ENCODE measurements around the gene KDF1. TPM values are rescaled to one million over a fixed set of nuclear protein-coding genes. Genes with fewer than 3 reads are reported as not detected.

The KDF1 gene
- total RNA-seq, 4 donors from 2014 or later, result 0.15 TPM; not detected in 3

DNA sequence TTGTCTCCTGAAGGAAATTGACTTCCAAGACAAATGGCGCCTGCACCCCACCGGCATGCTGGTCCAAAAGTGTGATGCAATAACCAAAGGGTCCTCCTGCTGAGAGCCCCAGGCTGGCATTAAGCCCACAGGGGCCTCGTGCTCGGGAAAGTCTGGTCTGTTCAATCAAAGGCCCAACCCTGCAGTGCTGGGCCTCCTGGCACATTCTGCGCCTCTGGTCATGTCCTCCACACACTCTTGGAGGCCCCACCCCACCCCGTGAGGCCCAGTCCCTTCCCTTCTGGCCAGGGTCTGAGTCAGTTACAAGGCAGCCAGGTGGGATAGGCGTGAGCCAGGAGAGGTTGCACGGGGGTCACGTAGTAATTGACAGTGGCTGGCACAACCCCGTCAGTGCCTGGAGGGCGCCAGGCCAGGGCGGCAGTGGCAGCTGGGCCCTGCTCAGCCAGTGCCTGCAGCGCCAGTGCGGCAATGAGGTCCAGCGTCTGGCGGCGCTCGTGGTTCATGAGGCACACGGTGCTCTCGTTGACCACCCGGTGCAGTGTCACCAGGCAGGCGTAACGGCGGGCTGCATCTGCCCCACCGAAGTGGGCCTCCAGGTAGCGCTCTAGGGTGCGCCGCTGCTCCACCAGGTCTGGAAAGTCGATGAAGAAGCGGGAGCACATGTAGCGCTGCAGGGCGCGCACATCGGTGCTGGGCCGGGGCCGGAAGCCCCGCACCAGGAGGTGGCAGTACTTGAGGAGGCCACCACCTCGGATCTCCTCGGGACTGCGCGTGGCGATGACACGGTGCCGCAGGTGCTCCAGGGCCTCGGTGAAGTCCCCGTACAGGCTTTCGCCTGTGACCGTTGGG is 45.6 kb upstream of the KDF1 start:
- Histone ChIP-seq H3K4me3 (no peak overlapping the region), H3K9me3 (no peaks in the 10 kb centered on the region), H3K27ac (no peak overlapping the region), H3K36me3 (no peaks in the 10 kb centered on the region), H3K4me1 (peaks cover 0 to 2% of the 10 kb centered on the region in 2 donors), H3K27me3 (no peaks in the 10 kb centered on the region)
- ATAC-seq (no peak), DNase-seq (no peak)
- no peak for TF ChIP-seq POLR2A (IDR thresholded peaks at IDR 0.05)
- TF ChIP-seq, protein P1, sequence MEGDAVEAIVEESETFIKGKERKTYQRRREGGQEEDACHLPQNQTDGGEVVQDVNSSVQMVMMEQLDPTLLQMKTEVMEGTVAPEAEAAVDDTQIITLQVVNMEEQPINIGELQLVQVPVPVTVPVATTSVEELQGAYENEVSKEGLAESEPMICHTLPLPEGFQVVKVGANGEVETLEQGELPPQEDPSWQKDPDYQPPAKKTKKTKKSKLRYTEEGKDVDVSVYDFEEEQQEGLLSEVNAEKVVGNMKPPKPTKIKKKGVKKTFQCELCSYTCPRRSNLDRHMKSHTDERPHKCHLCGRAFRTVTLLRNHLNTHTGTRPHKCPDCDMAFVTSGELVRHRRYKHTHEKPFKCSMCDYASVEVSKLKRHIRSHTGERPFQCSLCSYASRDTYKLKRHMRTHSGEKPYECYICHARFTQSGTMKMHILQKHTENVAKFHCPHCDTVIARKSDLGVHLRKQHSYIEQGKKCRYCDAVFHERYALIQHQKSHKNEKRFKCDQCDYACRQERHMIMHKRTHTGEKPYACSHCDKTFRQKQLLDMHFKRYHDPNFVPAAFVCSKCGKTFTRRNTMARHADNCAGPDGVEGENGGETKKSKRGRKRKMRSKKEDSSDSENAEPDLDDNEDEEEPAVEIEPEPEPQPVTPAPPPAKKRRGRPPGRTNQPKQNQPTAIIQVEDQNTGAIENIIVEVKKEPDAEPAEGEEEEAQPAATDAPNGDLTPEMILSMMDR (IDR thresholded peaks at IDR 0.05 in 4 of 5, conservative IDR thresholded peaks at IDR 0.05 in 1 of 5), result no peak
- in situ Hi-C loops (cut with MboI; ENCODE audit: low sequenced_read_pairs in 4 of 4) (no loop called here), intact Hi-C loops (cut with DNase I; ENCODE audit: low total_unique reads) (no loop called here)

DNA sequence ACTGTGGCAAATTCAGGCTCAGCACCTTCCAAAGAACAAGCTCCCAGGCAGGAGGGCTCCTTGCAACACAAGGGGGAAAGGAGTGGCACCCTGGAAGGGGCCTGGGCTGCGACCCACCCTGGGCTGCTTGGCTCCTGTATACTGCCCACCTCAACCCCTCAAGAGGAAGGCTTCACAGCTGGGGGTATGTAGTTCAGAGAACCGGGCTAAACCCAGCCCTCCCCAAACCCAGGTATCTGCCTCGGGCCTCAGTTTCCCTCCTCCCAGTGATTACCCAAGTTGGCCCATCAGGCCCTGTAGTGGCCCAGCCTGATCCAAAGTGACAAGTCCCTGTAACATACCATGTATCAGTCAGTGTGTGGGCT is 44.9 kb upstream of the KDF1 start:
- Histone ChIP-seq H3K4me3 (no peak overlapping the region), H3K36me3 (no peaks in the 10 kb centered on the region), H3K27me3 (no peaks in the 10 kb centered on the region), H3K4me1 (peaks cover 0 to 6% of the 10 kb centered on the region in 2 donors), H3K9me3 (no peaks in the 10 kb centered on the region), H3K27ac (no peak overlapping the region)
- no peak for ATAC-seq
- intact Hi-C loops (cut with DNase I; ENCODE audit: low total_unique reads) (no loop called here), in situ Hi-C loops (cut with MboI; ENCODE audit: low sequenced_read_pairs in 4 of 4) (no loop called here)
- TF ChIP-seq, protein P1 (IDR thresholded peaks at IDR 0.05 in 4 of 5, conservative IDR thresholded peaks at IDR 0.05 in 1 of 5), result no peak
- no peak for TF ChIP-seq POLR2A (IDR thresholded peaks at IDR 0.05)
- no peak for DNase-seq

DNA sequence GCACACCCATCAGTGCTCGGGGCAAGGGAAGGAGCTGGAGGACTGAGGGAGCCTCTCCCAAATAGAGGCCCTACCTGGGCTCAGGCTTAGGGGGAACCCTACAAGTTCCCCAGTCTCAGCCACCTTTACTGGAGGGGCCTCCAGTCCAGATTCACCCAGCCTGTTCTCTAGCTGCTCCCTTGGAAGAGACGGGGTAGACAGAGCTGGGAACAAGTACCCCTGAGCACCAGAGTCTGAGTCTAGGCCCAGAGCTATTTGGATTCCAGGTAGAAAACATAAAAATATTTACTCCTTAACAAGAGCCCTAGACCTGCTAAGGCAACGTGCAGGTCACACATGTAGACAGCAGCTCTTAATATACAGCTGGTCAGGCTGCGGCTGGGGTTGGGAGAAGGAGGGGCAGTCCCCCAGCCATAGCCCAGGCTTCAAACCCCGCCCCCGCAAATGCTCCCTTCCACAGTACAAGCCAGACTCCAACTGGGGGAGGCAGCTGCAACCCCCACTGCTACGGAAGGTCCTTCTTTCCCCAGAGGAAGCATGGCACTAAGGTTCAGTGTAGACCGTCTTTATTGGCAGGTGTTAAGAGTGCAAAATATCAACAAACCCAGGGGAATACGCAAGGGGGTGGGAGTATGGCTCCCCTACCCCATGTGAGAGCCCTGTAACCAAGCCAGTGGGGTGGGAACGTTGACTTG is 44.4 kb upstream of the KDF1 start:
- Histone ChIP-seq H3K36me3 (no peaks in the 10 kb centered on the region), H3K4me1 (peaks cover 4 to 9% of the 10 kb centered on the region in 2 donors), H3K9me3 (no peaks in the 10 kb centered on the region), H3K27me3 (no peaks in the 10 kb centered on the region), H3K4me3 (no peak overlapping the region), H3K27ac (no peak overlapping the region)
- intact Hi-C loops (cut with DNase I; ENCODE audit: low total_unique reads) (no loop called here), in situ Hi-C loops (cut with MboI; ENCODE audit: low sequenced_read_pairs in 4 of 4) (no loop called here)
- ATAC-seq (no peak), DNase-seq (no peak)
- no peak for TF ChIP-seq POLR2A (IDR thresholded peaks at IDR 0.05)
- TF ChIP-seq, protein P1 (IDR thresholded peaks at IDR 0.05 in 4 of 5, conservative IDR thresholded peaks at IDR 0.05 in 1 of 5), result no peak

DNA sequence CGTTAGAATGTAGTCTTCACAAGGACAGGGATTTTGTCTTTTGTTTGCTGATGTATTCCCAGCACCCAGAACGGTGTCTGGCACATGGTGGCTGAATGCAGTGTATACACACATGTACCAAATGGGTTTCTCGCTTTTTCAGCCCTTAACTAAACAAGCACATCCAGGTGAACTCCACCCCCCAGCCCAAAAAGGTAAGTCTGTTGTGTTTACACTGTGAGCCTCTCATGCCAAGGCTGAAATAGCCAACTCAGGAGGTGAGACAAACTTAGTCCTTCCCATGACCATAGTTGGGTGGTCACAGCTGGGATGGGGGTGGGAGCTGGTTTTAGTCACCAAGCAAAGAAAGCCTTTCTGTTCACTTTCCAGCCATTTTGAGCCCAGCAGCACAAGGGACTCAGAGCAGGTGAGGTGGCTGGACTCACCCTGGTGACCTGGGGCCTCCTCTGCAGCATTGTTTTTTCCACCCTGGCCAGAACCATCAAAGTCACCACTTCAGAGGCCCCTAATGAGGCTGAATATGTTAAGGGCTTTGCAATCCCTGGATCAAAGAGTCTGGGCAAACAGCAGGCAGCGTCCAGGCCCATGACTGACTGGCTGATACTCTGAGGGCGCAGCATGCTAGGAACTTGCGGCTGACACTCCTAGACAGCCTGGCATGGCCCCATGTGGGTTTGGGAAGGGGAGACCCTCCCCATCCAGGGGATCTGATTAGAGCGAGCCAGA is 43.6 kb upstream of the KDF1 start:
- intact Hi-C loops (cut with DNase I; ENCODE audit: low total_unique reads), result no loop called here
- H3K4me1 ChIP-seq, result peaks cover 9 to 13% of the 10 kb centered on the region in 2 donors
- H3K4me3 ChIP-seq, result no peak overlapping the region
- in situ Hi-C loops (cut with MboI; ENCODE audit: low sequenced_read_pairs in 4 of 4), result no loop called here
- no peaks in the 10 kb centered on the region for H3K36me3 ChIP-seq
- DNase-seq, result no peak
- no peaks in the 10 kb centered on the region for H3K9me3 ChIP-seq
- H3K27me3 ChIP-seq, result no peaks in the 10 kb centered on the region
- TF ChIP-seq POLR2A (IDR thresholded peaks at IDR 0.05), result no peak
- TF ChIP-seq, protein P1 (IDR thresholded peaks at IDR 0.05 in 4 of 5, conservative IDR thresholded peaks at IDR 0.05 in 1 of 5), result no peak
- H3K27ac ChIP-seq, result no peak overlapping the region
- no peak for ATAC-seq

Data from gastrocnemius medialis (tissue), 4 donors.